GM19468 (cell line): ENCODE measurements around the gene COLGALT1.

Experiments
- ATAC-seq: cut with Tn5 transposase; IDR thresholded peaks from one replicate; pipeline ENCODE4 v1.9.1; 2021; ENCODE audit warnings: mild to moderate bottlenecking, moderate library complexity, moderate number of reproducible peaks; ENCODE audit not compliant: unreplicated experiment; ENCODE audit errors: extremely low read depth

Gene COLGALT1

DNA sequence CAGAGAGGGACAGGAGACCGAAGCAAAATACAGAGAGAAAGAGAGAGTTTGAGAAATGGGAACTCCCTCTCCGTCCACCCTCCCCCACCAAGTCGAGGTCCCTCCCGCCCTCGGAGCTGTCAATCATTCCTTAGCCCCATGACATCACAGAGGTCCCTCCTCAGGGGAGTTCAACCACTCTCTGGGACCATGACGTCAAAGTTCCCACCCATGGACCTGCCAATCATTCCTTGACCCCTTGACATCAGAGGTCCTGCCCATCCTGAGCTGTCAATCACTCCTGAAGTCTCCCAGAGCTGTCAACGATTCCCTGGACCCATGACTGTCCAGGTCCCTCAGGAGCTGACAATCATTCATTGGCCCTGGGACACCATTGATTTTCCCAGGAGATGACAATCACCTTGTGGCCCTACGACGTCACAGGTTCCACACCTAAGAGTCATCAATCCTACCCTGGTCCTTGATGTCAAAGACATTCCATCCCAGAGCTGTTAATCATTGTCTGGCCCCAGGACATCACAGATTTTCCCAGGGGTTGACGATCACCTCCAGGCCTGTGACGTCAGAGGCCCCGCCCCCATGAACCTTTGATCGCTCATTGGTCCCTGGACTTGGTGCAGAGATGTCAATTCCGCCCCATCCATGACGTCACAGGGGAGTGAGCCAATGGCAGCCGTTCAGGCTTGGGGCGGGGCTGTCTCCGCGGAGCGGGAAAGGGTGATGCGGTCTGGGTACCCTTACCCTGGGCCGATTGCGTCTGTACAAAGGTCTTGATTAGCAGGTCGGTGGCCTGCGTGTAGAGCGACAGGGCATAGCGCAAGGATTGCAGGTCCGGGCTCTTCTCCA, 61.7 kb downstream of the COLGALT1 start:
- no peak for ATAC-seq

DNA sequence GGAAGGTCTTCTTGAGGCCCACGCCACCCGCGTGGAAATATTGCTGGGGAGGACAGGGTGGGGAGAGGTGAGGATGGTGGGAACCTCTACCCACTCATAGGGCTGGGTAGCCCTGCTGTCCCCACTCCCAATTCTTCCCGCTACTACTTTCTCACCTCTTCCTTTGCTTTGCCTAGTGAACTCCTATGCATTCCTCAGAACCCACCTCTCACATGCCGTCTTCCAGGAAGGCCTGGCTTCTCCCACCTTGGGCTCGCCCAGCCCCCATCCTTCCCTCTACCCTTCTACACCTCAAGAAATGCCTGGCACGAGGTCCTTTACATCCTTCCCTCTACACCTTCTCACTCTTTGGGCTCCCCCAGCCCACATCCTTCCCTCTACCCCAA, 62.4 kb downstream of the COLGALT1 start:
- no peak for ATAC-seq

DNA sequence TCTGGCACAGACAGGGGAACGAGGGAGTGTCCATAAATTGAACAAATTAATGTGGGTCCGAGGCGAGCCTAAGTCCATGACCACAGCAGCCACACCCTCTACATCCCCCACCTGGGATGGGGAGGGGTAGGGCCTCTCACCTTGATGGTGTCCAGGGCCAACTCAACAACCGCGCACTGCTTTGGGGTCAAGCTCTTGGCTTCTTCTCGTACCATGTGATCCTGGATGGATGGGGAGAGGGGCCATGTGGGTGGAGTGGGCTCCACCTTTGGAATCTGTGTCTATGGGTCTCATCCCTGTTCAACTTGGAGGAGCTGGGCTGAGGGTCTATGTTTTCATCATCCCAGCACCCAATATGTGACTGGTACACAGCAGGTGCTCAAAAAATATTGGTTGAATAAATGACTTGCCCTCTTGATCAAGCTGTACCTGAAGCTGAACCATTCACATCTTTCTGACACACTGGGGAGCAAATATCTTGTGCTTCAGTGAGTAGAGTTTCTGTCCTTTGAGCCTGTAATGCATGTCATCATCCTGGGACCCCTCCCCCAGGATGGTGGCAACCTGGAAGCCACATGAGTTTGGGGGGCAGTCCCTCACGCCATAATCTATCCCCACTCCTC, 62.9 kb downstream of the COLGALT1 start:
- ATAC-seq, result no peak

DNA sequence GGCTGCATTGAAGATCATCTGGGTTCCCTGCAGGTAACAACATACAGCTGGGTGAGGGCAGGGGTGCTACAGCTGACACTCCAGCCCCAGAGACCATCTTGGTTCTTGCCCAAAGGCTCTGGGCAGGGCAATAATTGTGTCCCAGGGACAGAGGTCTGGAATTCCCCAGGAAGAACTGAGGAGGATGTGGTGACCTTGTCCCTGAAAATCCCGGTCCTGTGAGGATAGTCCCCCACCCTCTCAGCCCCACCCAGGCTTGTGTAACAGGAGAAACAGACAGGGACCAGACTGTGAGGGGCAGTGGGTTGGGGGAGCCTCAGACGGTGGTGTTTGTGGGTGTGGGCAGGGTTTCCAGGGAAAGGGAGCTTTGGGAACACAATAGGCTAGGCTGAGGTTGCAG, 63.5 kb downstream of the COLGALT1 start:
- ATAC-seq, result no peak

DNA sequence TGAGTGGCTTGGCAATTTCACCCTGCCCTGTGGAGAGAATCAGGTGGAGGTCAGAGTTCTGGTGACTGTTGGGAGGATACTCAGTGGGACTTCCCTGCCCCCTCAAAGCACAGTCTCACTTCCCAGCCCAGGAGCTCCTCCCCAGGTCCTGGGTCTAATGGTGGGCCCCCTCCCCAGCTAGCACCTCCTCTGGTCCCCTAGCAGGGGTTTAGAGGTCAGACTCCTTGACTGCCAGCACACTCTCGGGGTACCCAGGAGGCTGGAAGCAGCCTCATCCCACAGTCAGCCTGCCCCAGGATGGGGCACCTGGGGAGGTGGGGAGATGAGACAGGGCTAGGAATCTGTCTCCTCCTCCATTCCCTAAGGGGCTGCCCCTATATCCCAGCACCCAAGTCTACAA, 65.2 kb downstream of the COLGALT1 start:
- no peak for ATAC-seq

DNA sequence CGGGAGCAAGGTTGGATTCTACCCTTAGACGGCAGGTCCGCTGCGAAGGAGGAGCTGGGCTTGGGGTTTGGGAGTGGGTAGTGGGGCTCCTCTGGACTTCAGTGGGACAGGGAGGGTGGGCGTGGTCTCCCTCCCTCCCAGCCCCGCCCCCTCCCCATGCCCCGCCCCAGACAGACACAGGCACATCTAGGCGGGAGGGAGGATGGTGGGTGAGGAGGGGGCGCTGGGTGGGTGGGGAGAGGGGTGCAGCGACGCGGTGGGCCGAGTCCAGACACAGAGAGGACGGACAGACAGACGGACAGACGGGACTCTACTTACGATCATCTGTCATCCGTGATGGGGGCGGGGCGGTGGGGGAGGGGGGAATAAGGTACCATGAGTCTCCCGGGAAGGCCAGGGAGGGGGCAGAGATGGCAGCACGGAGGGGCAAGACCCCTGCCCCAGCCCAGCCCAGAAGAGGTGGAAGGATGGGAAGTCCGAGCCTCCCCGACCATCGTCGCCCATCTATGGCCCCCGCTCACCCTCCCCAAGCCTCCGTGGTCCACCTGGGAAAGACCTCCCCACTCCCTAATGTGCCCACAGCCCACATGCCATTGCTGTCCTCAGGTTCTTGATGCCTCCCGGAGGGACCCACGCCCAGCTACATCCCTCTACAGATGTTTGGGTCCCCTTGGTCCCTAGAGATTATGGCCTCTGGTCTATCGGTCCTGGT, 67.9 kb downstream of the COLGALT1 start:
- no peak for ATAC-seq

DNA sequence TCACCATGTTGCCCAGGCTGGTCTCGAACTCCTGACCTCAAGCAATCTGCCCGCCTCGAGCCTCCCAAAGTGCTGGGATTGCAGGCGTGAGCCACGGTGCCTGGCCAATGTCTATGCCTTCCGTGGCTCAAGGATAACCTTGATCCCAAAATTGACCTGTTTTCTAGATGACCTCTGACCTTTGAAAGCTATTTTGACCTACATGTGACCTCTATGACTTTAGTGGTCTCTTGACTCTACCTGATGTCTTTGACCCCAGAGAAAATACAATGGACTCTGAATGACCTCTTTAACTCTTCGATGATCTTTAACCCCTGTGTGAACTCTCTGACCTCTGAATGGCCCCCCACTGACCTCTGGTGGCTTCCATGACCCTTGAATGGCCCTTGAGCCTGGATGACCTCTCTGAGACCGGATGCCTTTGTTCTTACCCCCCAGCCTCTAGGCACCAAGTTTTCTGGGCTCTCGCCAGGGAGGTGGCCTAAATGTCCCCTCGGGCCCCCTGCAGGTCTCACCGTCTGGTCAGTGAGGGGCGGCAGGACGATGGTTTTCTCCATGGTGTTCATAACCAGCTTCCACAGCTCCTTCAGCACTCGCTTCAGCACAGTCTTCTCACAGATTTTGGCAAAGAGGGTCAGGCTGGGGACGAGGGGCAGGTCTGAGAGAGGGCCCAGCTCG, 69.0 kb downstream of the COLGALT1 start:
- ATAC-seq, result no peak

DNA sequence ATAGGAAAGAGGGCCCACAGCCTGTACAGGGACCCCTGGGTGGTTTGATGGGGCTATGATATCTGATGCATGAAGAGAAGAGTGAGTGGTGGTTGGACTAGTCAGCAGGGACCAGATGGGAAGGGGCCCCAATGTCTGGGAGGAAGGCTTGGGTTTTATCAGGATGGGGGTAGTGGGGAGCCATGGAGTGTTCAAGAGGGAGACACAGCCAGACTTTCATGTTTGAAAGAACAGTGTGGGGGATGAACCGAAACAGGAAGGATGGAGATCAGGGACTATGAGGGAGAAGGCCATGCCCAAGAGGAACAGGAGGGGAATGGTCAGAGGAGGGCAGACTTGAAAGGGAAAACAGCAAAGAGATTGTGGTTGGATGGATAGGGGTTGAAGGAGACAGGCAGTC, 69.6 kb downstream of the COLGALT1 start:
- ATAC-seq, result no peak

DNA sequence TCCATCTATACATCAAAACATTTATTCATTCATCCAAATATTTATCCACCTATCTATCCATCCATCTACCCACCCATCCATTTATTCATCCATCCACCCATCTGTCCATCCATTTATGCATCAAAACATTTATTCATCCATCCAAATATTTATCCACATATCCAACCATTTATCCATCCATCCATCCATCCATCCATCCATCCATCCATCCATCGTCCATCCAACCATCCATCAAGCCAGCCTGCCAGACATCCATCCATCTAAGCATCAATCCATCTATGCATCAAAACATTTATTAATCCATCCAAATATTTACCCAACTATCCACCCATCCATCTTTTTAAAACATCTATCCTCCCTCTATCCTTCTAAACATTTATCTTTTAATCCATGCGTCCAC, 70.5 kb downstream of the COLGALT1 start:
- ATAC-seq, result no peak

DNA sequence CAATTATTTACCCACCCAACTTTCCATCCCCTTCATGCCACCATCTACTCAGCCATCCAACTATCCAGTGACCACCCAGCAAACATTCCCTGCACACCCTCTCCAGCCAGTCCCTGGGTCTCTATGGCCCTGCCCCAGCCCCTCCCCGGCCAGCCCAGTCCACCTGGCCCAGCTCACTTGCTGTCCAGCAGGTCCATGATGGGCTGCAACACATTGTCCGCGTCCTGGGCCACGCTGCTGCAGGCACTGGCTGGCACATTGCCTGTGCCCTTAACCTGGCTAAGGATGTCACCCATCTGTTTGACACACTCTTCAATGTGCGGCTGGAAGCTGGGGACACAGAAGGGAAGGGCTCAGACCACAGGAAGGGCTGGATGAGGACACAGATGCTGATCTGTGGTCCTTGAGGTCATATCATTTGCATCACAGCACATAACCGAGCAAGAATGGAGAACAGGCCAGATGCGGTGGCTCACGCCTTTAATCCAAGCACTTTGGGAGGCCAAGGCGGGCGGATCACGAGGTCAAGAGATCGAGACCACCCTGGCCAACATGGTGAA, 71.1 kb downstream of the COLGALT1 start:
- no peak for ATAC-seq

DNA sequence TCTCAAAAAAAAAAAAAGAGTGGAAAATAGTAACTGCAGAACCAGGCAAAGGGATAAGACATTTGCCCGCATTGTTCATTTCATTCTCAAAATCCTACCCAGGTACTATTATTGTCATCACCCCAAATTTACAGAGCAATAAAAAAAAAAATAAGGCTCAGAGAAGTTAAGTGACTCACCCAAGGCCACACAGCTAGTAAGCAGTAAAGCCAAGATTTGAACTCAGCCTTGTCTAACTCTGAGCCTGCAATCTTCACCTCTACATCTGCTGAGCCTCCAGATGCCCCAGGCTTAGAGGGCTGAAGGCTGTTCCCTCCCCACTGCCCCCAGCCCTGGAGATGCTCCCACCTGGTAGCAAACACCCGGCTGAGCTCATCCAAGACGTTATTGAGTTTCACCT, 71.7 kb downstream of the COLGALT1 start:
- ATAC-seq, result no peak

DNA sequence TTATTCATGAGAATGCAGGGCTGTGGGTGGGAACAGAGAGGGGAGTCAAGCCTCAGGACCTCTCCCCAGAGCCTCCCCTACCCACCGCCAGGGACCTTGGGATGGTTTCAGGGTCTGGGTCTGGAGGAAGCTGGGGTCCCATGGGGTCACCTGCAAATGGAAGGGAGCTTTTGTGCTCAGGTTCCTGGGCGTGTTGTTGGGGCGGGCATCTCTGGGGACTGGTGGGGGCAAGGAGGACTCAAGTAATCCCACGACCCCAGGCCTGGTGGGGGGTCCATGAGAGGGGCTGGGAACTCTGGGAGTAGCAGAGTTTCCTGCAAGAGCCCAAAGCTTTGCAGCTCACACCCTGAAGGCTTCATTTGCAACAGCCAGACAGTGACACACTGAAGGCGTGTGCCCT, 72.5 kb downstream of the COLGALT1 start:
- ATAC-seq, result no peak

DNA sequence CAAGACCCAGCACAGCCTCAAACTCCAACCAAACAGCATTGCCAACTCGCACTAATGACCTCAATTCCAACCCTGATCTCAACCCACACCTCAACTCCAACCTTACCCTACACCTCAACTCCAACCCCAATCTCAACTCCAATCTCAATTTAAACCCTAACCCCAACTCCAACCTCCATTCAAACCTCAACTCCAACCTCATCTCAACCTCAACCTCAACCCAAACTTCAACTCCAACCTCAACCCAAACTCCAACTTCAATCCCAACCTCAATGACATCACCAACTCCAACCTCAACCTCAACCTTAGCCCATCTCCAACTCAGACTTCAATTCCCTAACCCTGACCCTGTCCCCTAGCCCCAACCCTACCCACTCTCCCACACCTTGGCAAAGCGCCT, 74.3 kb downstream of the COLGALT1 start:
- no peak for ATAC-seq

DNA sequence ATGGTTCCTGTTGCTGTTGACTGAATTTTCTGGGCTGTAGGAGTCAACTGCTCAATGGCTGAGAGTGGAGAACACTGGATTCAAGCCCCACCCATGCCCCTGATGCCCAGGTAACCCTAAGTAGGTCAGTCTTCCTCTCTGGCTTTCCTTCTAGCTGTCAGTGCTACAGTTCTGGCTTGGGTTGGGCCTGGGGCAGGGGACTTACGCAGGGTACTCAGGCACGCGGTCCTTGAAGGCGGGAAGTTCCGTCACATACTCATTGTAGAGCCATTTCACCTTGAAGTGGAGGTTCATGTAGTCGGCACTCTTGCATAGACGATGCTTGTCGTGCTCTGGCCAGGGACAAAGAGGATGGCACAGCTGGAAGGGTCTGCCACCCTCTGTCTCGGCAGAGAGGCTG, 77.1 kb downstream of the COLGALT1 start:
- ATAC-seq, result no peak
